Skin of body (tissue), 2 donors: ENCODE data around the gene PHACTR4. TPM values are rescaled to one million over a fixed set of nuclear protein-coding genes. Genes with fewer than 3 reads are reported as not detected.
"Not testable (repeated sequence)": the region's sequence is repeated elsewhere in the genome, so short reads cannot be mapped to it uniquely, and the experiment has no call there.

Source experiments
- DNase-seq: peaks from one replicate; lab custom pipeline; 2025; lab: John Stamatoyannopoulos, UW
- total RNA-seq: library from RNA; depleted of rRNA; stranded (reverse); fragments of >200 nt; gene quantifications from one replicate; pipeline ENCODE4 v1.2.3, GENCODE V29; 2014

The PHACTR4 gene
- total RNA-seq, 1 donor from 2014 or later: 17.9 TPM

- no peak for DNase-seq
Measured at GRCh38 chr1:28370239-28371009, 884 bp downstream of the PHACTR4 start.

DNA sequence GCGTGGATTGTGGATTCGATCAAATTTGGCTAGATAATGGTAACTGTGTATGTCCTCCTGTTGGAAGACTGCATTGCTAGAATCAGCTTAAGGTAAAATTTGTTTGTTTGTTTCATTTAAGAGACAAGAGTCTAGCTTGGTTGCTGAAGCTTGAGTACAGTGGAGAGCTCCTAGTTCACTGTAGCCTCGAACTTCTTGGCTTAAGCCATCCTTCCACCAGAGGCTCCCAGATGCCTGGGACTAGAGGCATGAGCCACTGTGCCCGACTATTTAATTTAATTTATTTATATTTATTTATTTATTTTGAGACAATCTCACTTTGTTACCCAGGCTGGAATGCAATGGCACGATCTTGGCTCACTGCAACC, 1.5 kb downstream of the PHACTR4 start:
- no peak for DNase-seq

DNA sequence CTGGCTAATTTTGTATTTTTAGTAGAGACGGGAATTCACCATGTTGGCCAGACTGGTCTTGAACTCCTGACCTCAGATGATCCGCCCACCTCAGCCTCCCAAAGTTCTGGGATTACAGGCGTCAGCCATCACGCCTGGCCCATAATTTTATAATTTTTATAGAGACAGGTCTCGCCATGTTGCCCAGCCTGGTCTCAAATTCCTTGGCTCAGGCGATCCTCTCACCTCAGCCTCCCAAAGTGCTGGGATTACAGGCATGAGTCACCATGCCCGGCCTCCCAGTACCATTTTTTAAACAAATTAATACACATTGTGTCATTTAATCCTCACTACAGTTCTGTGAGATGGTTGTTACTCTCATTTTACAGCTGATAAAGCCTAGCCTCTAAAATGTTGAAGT, 3.9 kb downstream of the PHACTR4 start:
- not testable (repeated sequence) for DNase-seq

DNA sequence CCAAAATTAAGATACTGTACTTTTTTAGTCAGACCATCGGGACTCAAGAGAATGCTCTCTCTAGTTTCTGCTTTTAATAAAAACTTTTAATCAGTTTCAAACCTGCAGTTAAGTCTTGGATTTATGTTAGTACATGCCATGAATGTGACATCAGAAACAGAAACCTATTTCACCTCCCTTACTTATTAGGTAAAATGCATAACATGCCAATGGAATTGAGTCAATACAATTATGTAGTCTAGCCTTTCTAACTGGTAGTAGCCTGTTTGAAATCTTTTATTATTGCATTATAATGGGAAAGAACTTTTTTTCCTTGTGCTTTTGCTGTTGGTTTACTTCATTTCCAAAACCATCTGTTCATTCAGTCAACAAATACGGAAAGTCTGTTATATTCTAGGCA, 4.8 kb downstream of the PHACTR4 start:
- no peak for DNase-seq

DNA sequence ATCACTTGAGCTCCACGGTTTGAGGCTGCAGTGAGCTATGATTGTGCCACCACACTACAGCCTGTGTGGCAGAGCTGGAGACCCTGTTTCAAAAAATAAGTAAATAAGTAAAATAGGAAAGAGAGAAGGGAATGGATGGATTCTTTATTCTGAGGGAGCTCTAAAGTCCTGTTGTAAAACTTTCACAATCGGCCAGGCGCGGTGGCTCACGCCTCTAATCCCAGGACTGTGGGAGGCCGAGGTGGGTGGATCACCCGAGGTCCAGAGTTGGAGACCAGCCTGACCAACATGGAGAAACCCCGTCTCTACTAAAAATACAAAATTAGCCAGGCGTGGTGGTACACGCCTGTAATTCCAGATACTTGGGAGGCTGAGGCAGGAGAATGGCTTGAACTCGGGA, 6.1 kb downstream of the PHACTR4 start:
- DNase-seq: not testable (repeated sequence)

DNA sequence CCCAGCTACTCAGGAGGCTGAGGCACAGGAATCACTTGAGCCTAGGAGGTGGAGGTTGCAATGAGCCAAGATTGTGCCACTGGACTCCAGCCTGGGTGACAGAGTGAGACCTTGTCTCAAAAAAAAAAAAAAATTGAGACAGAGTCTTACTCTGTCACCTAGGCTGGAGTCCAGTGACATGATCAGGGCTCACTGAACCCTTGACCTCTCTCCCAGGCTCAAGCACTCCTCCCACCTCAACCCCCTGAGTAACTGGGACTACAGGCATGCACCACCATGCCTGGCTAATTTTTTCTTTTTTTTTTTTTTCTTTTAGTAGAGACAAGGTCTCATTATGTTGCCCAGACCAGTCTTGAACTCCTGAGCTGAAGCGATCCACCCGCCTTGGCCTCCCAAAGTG, 6.7 kb downstream of the PHACTR4 start:
- not testable (repeated sequence) for DNase-seq

DNA sequence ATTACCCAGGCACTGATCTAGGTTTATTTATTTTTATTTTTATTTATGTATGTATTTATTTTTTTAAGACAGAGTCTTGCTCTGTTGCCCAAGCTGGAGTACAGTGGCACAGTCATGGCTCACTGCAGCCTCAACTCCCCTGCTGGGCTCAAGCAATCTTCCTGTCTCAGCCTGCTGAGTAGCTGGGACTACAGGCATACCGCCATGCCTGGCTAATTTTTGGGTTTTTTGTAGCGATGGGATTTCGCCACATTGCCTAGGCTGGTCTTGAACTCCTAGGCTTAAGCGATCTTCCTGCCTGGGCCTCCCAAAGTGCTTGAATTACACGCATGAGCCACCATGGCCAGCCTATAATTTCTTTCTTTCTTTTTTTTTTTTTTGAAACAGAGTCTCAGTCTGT, 9.4 kb downstream of the PHACTR4 start:
- DNase-seq: no peak

DNA sequence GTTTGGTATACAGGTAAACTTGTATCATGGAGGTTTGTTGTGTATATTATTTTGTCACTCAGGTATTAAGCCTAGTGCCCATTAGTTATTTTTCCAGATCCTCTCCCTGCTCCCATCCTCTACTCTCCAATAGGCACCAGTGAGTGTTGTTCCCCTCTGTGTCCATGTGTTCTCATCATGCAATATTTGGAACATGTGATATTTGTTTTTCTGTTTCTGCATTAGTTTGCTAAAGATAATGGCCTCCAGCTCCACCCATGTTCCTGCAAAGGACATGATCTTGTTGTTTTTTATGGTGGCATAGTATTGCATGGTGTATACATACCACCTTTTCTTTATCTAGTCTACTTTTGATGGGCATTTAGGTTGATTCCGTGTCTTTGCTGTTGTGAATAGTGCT, 10.9 kb downstream of the PHACTR4 start:
- no peak for DNase-seq

DNA sequence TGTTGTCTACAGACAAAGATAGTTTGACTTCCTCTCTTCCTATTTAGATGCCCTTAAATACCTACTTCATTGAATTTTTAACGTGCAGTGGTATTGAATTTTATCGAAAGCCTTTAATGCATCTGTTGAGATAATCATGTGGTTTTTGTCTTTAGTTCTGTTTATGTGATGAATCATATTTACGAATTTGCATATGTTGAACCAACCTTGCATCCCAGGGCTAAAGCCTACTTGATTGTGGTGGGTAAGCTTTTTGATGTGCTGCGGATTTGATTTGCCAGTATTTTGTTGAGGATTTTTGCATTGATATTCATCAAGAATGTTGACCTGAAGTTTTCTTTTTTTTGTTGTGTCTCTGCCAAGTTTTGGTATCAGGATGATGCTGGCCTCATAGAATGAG, 14.2 kb downstream of the PHACTR4 start:
- DNase-seq: not testable (repeated sequence)

DNA sequence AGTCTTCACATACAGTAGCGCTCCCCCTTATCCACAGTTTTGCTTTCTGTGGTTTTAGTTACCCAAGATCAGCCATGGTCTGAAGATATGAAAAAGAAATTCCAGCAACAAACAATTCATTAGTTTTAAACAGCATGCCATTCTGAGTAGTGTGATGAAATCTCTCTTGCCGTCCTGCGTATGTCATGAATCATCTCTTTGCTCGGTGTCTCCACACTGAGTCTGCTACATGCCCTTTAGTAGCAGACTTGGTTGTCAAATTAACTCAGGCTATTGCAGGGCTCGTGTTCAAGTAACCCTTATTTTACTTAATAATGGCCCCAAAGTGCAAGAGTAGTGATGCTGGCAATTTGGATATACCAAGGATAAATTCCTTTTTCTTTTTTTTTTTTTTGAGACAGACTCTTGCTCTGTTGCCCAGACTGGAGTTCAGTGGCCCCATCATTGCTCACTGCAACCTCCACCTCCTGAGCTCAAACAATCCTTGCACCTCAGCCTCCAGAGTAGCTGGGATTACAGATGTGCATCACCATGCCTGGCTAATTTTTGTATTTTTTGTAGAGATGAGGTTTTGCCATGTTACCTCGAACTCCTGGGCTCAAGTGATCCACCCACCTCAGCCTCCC, 22.6 kb downstream of the PHACTR4 start:
- DNase-seq: no peak

DNA sequence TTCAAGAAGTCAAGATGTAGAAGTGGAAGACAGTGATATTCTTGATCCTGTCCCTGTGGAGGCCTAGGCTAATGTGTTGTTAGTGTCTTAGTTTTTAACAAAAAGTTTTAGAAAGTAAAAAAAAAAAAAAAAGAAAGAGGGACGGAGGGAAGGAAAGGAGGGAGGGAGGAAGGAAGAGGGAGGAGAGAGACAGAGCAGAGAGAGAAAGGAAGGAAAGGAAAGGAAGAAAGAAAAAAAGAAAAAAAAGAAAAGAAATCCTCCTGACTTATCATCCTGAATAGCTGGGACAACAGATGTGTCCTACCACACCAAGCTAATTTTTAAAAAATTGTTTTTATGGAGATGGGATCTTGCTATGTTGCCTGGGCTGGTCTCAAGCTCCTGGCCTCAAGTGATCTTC, 24.6 kb downstream of the PHACTR4 start:
- DNase-seq: no peak

DNA sequence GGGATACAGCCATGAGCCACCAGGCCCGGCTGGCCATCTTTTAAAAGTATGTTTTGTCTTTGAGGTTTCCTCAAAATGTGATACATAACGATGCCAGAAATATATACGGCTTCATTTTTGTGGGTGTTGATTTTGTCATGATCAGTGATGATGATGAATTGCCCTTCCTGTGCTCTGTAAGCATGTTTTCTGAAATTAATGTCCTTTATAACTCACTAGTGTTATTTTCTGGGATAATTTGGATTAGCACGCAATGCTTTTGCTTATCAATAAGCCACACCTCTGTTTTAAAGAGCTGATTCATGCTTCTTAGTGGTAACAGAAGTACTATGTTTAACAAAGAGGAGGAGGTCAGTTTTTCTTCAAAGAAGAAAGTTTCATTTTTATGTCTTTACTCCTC, 25.6 kb downstream of the PHACTR4 start:
- DNase-seq: no peak

GRCh38 chr1:28401760-28402159, 32.2 kb downstream of the PHACTR4 start:
- no peak for DNase-seq

DNA sequence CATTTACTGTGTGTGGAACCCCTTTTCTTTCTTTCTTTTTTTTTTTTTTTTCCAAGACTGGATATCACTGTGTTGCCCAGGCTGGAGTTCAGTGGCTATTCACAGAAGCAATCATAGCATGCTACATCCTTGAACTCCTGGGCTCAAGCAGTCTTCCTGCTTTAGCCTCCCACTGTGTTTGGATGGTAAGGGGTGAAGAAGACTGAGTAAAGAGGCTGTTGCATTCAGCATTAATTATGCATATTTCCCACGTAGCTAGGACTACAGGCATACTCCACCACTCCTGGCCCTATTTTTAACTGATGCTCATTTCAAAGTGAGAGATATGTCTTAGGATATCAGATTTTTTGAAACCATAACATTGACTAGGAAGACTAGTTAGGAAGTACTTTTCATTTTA, 39.5 kb downstream of the PHACTR4 start:
- DNase-seq: no peak

DNA sequence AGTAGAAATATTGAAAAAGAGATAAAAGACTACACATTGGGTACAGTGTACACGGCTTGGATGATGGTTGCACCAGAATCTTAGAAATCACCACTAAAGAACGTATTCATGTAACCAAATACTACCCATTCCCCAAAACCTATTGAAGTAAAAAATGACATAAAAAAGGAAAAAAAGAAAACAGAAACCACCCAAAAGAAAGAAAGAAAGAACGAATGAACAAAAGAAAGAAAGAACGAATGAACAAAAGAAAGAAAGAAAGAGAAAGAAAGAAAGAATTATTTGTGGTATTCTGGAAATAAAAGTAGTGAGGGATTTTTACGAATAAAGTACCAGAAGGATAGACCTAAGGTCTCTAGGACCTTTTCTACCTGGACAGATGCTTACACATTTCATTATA, 42.1 kb downstream of the PHACTR4 start:
- no peak for DNase-seq

GRCh38 chr1:28412731-28413130, 43.2 kb downstream of the PHACTR4 start:
- no peak for DNase-seq

DNA sequence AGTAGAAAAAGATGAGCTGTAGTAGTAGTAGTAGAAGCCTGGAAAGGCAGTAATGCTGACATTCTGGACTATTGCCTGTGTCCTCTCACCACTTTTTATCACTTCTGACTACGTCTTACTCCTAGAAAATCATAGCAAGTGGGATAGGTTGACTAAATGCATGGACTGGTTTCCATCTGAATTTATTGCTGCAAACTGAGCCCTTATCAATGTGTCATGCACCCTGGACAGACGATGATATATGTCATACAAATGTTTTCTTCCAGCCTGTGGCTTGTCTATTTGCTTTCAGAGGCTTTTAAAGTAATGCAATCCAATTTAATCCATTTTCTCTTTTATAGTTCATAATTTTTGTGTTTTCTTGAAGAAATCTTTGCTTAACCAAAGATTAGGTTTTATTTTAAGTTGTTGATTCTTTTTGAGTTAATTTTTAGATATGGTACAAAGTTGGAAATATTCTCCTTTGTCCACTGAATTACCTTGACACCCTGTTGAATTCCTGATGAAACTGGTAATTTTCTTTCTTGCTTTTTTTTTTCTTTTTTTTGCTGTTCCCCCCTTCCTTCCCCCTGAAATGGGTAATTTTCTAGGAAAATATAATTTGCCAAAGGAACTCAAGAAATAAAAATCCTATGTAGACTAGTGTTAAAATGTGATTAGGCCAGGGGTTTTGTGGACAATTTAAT, 47.1 kb downstream of the PHACTR4 start:
- DNase-seq: no peak

GRCh38 chr1:28417441-28417922, 47.9 kb downstream of the PHACTR4 start:
- DNase-seq: no peak

GRCh38 chr1:28417926-28418637, 48.5 kb downstream of the PHACTR4 start:
- no peak for DNase-seq

DNA sequence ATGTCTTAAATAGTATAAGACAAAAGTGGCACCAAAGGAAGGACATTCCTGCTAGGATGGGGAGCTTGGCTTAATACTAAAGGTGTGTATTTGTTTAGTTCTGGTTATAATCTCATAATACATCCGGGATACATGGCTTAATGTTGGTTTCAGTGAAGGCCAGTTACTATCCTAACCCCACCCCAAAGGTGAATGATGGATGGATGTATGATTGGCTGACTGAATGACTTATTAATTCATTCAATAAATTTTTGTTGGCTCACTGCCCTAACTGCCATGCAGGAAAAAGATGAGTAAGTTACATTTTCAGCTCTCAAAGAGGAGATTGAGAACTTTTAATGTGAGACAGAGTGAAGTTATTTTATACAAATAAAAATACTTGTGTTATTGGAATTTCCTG, 52.2 kb downstream of the PHACTR4 start:
- no peak for DNase-seq

DNA sequence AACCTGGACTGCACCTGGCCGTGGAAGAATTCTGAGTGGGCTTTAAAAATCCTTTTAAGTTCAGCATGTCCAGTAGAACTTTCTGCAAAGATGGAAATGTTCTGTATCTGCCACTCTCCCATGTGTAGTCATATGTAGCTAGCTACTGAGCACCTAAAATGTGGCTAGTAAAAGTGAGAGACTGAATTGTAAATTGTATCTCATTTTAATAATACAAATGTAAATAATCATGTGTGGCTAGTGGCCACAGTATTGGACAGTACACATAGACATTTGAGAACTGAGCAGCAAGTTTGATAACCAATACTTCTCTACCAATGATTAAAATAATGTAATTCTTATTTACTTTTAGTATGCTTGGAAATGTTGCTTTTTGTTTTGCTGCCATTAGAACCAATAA, 57.3 kb downstream of the PHACTR4 start:
- DNase-seq: no peak

- DNase-seq: no peak
Measured at GRCh38 chr1:28428012-28428411, 58.5 kb downstream of the PHACTR4 start.
